MCF 10A (cell line): Measurements from ENCODE around the gene BCL7B. TPM values are rescaled to one million over a fixed set of nuclear protein-coding genes. Genes with fewer than 3 reads are reported as not detected.

Experiments
- Bru-seq: library from RNA; stranded (reverse); fragments of 400-500 nt; gene quantifications from one replicate; lab custom pipeline; 2021; lab: Mats Ljungman, UMichigan
- BruChase-seq, 2 experiments: library from RNA; stranded (reverse); fragments of 400-500 nt; gene quantifications; one replicate each; lab custom pipeline; 2021; lab: Mats Ljungman, UMichigan
- BruUV-seq: library from RNA; stranded (reverse); fragments of 400-500 nt; replicated peaks from 2 replicates; lab custom pipeline; 2021; lab: Mats Ljungman, UMichigan
- CTCF ChIA-PET: fragments of 300-600 bp; sonication (Branson Sonifier 250); formaldehyde crosslinking; extraction: SDS; loops from one replicate; lab custom pipeline; 2021; ENCODE audit warnings: antibody characterized with exemption, inconsistent platforms; lab: Yijun Ruan, JAX
- POLR2A ChIA-PET: fragments of 300-600, 350-650 bp; sonication (Branson Sonifier 250); formaldehyde crosslinking; extraction: SDS; loops from one replicate; lab custom pipeline; 2020; ENCODE audit warnings: antibody characterized with exemption, inconsistent platforms; lab: Yijun Ruan, JAX
- DNase-seq: peaks from one replicate; pipeline ENCODE4 v3.0.0-alpha.2; 2018; ENCODE audit not compliant: unreplicated experiment
- H3K27ac Mint-ChIP-seq: one replicate; pipeline ENCODE4 v1.8.0; 2022; ENCODE audit warnings: mild to moderate bottlenecking, low read depth, mixed read lengths; ENCODE audit not compliant: unreplicated experiment
- H3K27me3 Mint-ChIP-seq: one replicate; pipeline ENCODE4 v1.8.0; 2022; ENCODE audit warnings: mixed read lengths; ENCODE audit not compliant: insufficient read depth, unreplicated experiment
- H3K36me3 Mint-ChIP-seq: one replicate; pipeline ENCODE4 v1.8.0; 2022; ENCODE audit warnings: mild to moderate bottlenecking, moderate library complexity, mixed read lengths; ENCODE audit not compliant: insufficient read depth, unreplicated experiment
- H3K4me1 Mint-ChIP-seq: one replicate; pipeline ENCODE4 v1.8.0; 2022; ENCODE audit warnings: mixed read lengths; ENCODE audit not compliant: insufficient read depth, unreplicated experiment
- H3K4me3 Mint-ChIP-seq: one replicate; pipeline ENCODE4 v1.8.0; 2022; ENCODE audit warnings: mild to moderate bottlenecking, moderate library complexity, mixed read lengths; ENCODE audit not compliant: unreplicated experiment
- H3K9me3 Mint-ChIP-seq: one replicate; pipeline ENCODE4 v1.8.0; 2022; ENCODE audit warnings: mixed read lengths; ENCODE audit not compliant: unreplicated experiment
- CTCF ChIP-seq: fragments of 200-600 bp; IDR thresholded peaks from one replicate; pipeline ENCODE4 v1.8.0; 2022; ENCODE audit warnings: antibody characterized with exemption, mild to moderate bottlenecking; ENCODE audit not compliant: unreplicated experiment
- intact Hi-C: fragments of 100-400 bp; cut with micrococcal nuclease; formaldehyde crosslinking; loops from 2 replicates; pipeline ENCODE4 v1.14.1; 2022
- long read RNA-seq: library from polyadenylated mRNA; stranded (forward); transcript quantifications from one replicate; pipeline ENCODE4 v2.0.0, GENCODE V29; 2022
- total RNA-seq: library from RNA; stranded (reverse); gene quantifications from 2 replicates; pipeline ENCODE4 v1.2.3, GENCODE V29; 2022

Gene BCL7B
- total RNA-seq (66.5 and 73.3 TPM in 2 replicates), Bru-seq, nascent RNA (percentile 76 among the genes with signal in this experiment), BruChase-seq, experiment 1, labeled RNA remaining after a 6-hour chase (percentile 81 among the genes with signal in this experiment), BruChase-seq, experiment 2, labeled RNA remaining after a 2-hour chase (percentile 71 among the genes with signal in this experiment)
- long read RNA-seq, transcript BCL7B-206 (7 exons, 985 nt) = minor isoform, 11 of 228 reads
- long read RNA-seq, transcript BCL7B-205 (5 exons, 887 nt) = minor isoform, 14 of 228 reads
- long read RNA-seq, transcript BCL7B-202 (5 exons, 1,458 nt) = minor isoform, 5 of 228 reads
- long read RNA-seq, transcript BCL7B-201 (6 exons, 1,975 nt) = major isoform, 176 of 228 reads
- long read RNA-seq, partial matches to known transcripts = 0 of 228 reads
- long read RNA-seq, other reads (novel, unspliced or antisense) = 21 of 228 reads

GRCh38 chr7:73557397-73558257 lies at the start of gene BCL7B:
TSS of gene BCL7B (minus strand) at chr7:73557690. CDS start at chr7:73557578, 112 bp downstream.
- peak within 1 kb of the TSS; percentile 95 for H3K27ac Mint-ChIP-seq
- peaks cover 31% of the 10 kb centered on the region for H3K4me1 Mint-ChIP-seq
- H3K9me3 Mint-ChIP-seq = no peaks in the 10 kb centered on the region
- DNase-seq = peak; percentile 68
- POLR2A ChIA-PET = interaction anchor here (0.9 to 3.4 kb wide), 10 partner anchors 11 to 168 kb away, joined by 3 to 57 read pairs (median 5); partner anchors contain the start of genes BAZ1B and TBL2
- no peak for TF ChIP-seq CTCF
- intact Hi-C loops = no loop called here
- BruUV-seq = no TSS peak
- H3K36me3 Mint-ChIP-seq = peaks cover 16% of the 10 kb centered on the region
- CTCF ChIA-PET = interaction anchor here (0.6 to 0.9 kb wide), 2 partner anchors 10 to 42 kb away, joined by 5 read pairs; no protein-coding TSS in a partner anchor
- H3K4me3 Mint-ChIP-seq = peak within 1 kb of the TSS; percentile 75
- H3K27me3 Mint-ChIP-seq = no peaks in the 10 kb centered on the region

- Mint-ChIP-seq H3K36me3 (peaks cover 7% of the 10 kb centered on the region), H3K9me3 (no peaks in the 10 kb centered on the region), H3K4me1 (peaks cover 6% of the 10 kb centered on the region), H3K27ac (no peak overlapping the region), H3K4me3 (no peak overlapping the region), H3K27me3 (no peaks in the 10 kb centered on the region)
- ChIA-PET POLR2A (interaction anchor here (0.8 kb wide), 1 partner anchor 222 kb away, joined by 3 read pairs; no protein-coding TSS in a partner anchor), CTCF (interaction anchor here (0.7 to 5.8 kb wide), 25 partner anchors 10 to 423 kb away, joined by 3 to 67 read pairs (median 9); partner anchors contain the start of genes MLXIPL and VPS37D)
- no TSS peak for BruUV-seq
- no peak for DNase-seq
- intact Hi-C loops = loop anchor here (2.0 to 5.0 kb wide), 3 partner anchors 61 to 252 kb away; partner anchors contain the start of gene VPS37D
- no peak for TF ChIP-seq CTCF
Observed at GRCh38 chr7:73605601-73606220, 48.2 kb upstream of the BCL7B start.

- BruUV-seq = no TSS peak
- DNase-seq = no peak
- ChIA-PET CTCF (interaction anchor here (0.6 to 1.1 kb wide), 5 partner anchors 26 to 434 kb away, joined by 3 to 6 read pairs (median 3); no protein-coding TSS in a partner anchor), POLR2A (no interaction called here)
- Mint-ChIP-seq H3K27ac (no peak overlapping the region), H3K36me3 (no peaks in the 10 kb centered on the region), H3K27me3 (peaks cover 17% of the 10 kb centered on the region), H3K9me3 (peaks cover 5% of the 10 kb centered on the region), H3K4me1 (peaks cover 6% of the 10 kb centered on the region), H3K4me3 (peak overlapping the region; percentile 36)
- TF ChIP-seq CTCF = no peak
- intact Hi-C loops = no loop called here
Observed at GRCh38 chr7:73602721-73603651, 45.5 kb upstream of the BCL7B start.
